H1 (cell line): ENCODE results near the gene LIMS1. TPM values are rescaled to one million over a fixed set of nuclear protein-coding genes. Genes with fewer than 3 reads are reported as not detected.
"Not testable (repeated sequence)": the region's sequence is repeated elsewhere in the genome, so short reads cannot be mapped to it uniquely, and the experiment has no call there.

Experiments
- CTCF ChIA-PET: fragments of 300-600 bp; sonication (Branson Sonifier 250); formaldehyde crosslinking; loops from one replicate; lab custom pipeline; 2021; ENCODE audit not compliant: partially characterized antibody; lab: Charles Lee
- POLR2A ChIA-PET: fragments of 300-600 bp; sonication (Branson Sonifier 250); formaldehyde crosslinking; loops from one replicate; lab custom pipeline; 2021; ENCODE audit warnings: inconsistent platforms; ENCODE audit not compliant: partially characterized antibody; lab: Charles Lee
- DNase-seq, 2 experiments: peaks; one replicate each; pipeline versions ENCODE4 v3.0.0 to v3.0.0-alpha.2; 2010 to 2022; ENCODE audit warnings: low spot score in 2 of 2, low read depth in 1 of 2, mixed read lengths in 1 of 2
- FAIRE-seq: peaks from 2 replicates; lab custom pipeline; 2011; peaks lifted over from hg19 to GRCh38; lab: Jason Lieb, UNC
- H2AFZ ChIP-seq: 2 replicates; pipeline ENCODE4 v1.8.1; 2012; ENCODE audit warnings: low read length, inconsistent platforms
- H2AK5ac ChIP-seq: 2 replicates; pipeline ENCODE4 v1.6.1; 2013; ENCODE audit warnings: low read depth, low read length
- H2BK120ac ChIP-seq: replicated peaks from 2 replicates; pipeline ENCODE3; 2013; ENCODE audit warnings: low read depth, low read length, inconsistent platforms
- H2BK12ac ChIP-seq: 2 replicates; pipeline ENCODE4 v1.6.1; 2013; ENCODE audit warnings: low read depth, low read length
- H2BK15ac ChIP-seq: 2 replicates; pipeline ENCODE4 v1.6.1; 2013; ENCODE audit warnings: low read length
- H2BK20ac ChIP-seq: 2 replicates; pipeline ENCODE4 v1.6.1; 2013; ENCODE audit warnings: low read length
- H2BK5ac ChIP-seq: 2 replicates; pipeline ENCODE4 v1.6.1; 2013; ENCODE audit warnings: low read depth, low read length
- H3K14ac ChIP-seq: 2 replicates; pipeline ENCODE4 v1.6.1; 2013; ENCODE audit warnings: inconsistent platforms; ENCODE audit not compliant: insufficient read length
- H3K18ac ChIP-seq: 2 replicates; pipeline ENCODE4 v1.6.1; 2013; ENCODE audit warnings: low read length; ENCODE audit errors: extremely low read depth
- H3K23ac ChIP-seq: 2 replicates; pipeline ENCODE4 v1.6.1; 2013; ENCODE audit warnings: inconsistent platforms; ENCODE audit not compliant: insufficient read length
- H3K23me2 ChIP-seq: 2 replicates; pipeline ENCODE4 v1.6.1; 2013; ENCODE audit warnings: low read depth, low read length
- H3K27ac ChIP-seq: 2 replicates; pipeline ENCODE4 v1.6.1; 2011; ENCODE audit warnings: low read depth, low read length, inconsistent platforms
- H3K27me3 ChIP-seq, 4 experiments: replicated peaks in 1 of 4; 1 replicate in 1 of 4; 2 replicates in 3 of 4; pipeline versions ENCODE4 v1.6.1 to v1.8.1; 2011 to 2013; ENCODE audit warnings: low read length in 3 of 4, mild to moderate bottlenecking in 3 of 4, inconsistent platforms in 2 of 4, mixed read lengths in 2 of 4, moderate library complexity in 1 of 4; ENCODE audit not compliant: control insufficient read depth in 3 of 4, insufficient read depth in 3 of 4; ENCODE audit errors: extremely low read depth in 1 of 4
- H3K36me3 ChIP-seq, 4 experiments: 2 replicates each; pipeline versions ENCODE4 v1.6.1 to v1.8.1; 2011 to 2013; ENCODE audit warnings: mild to moderate bottlenecking in 4 of 4, low read length in 3 of 4, moderate library complexity in 2 of 4, control low read depth in 1 of 4, inconsistent platforms in 1 of 4; ENCODE audit not compliant: insufficient read depth in 4 of 4, control insufficient read depth in 2 of 4
- H3K4ac ChIP-seq: replicated peaks from 2 replicates; pipeline ENCODE3; 2013; ENCODE audit warnings: low read length, low read depth, mixed read lengths, inconsistent platforms; ENCODE audit not compliant: insufficient read length
- H3K4me1 ChIP-seq, 4 experiments: replicated peaks in 1 of 4; 1 replicate in 1 of 4; 2 replicates in 3 of 4; pipeline versions ENCODE4 v1.6.1 to v1.8.1; 2011 to 2013; ENCODE audit warnings: low read length in 3 of 4, inconsistent platforms in 2 of 4, mixed read lengths in 1 of 4; ENCODE audit not compliant: insufficient read depth in 4 of 4, control insufficient read depth in 3 of 4
- H3K4me2 ChIP-seq, 2 experiments: 2 replicates each; pipeline versions ENCODE4 v1.6.1 to v1.8.1; 2011 to 2013; ENCODE audit warnings: low read depth in 2 of 2, low read length in 2 of 2, control low read depth in 1 of 2, inconsistent platforms in 1 of 2, mild to moderate bottlenecking in 1 of 2; ENCODE audit not compliant: insufficient read depth in 1 of 2
- H3K4me3 ChIP-seq, 4 experiments: fragments of 200-600, 300-600 bp in 1 of 4; sonication (generic), shearing (Covaris generic), sonication (Bioruptor Twin) in 1 of 4; 2 replicates each; pipeline versions ENCODE4 v1.5.1 to v1.8.1; 2011 to 2016; ENCODE audit warnings: low read length in 4 of 4, low read depth in 3 of 4, control low read depth in 2 of 4, inconsistent platforms in 2 of 4, mild to moderate bottlenecking in 2 of 4, mixed read lengths in 1 of 4, moderate library complexity in 1 of 4; ENCODE audit not compliant: insufficient read depth in 2 of 4; ENCODE audit errors: extremely low read depth in 1 of 4
- H3K56ac ChIP-seq: replicated peaks from 2 replicates; pipeline ENCODE3; 2013; ENCODE audit warnings: low read depth, mild to moderate bottlenecking, mixed read lengths, low read length, inconsistent platforms; ENCODE audit not compliant: insufficient read length
- H3K79me1 ChIP-seq: 2 replicates; pipeline ENCODE4 v1.6.1; 2013; ENCODE audit warnings: low read depth, low read length, control low read depth
- H3K79me2 ChIP-seq, 2 experiments: 2 replicates each; pipeline versions ENCODE4 v1.6.1 to v1.8.1; 2012 to 2013; ENCODE audit warnings: low read length in 2 of 2, mild to moderate bottlenecking in 2 of 2, inconsistent platforms in 1 of 2; ENCODE audit not compliant: insufficient read depth in 2 of 2, control insufficient read depth in 1 of 2
- H3K9ac ChIP-seq, 4 experiments: replicated peaks in 1 of 4; 1 replicate in 1 of 4; 2 replicates in 3 of 4; pipeline versions ENCODE4 v1.6.1 to v1.8.1; 2011 to 2013; ENCODE audit warnings: low read depth in 3 of 4, low read length in 3 of 4, control low read depth in 2 of 4, mild to moderate bottlenecking in 2 of 4, moderate library complexity in 2 of 4, inconsistent platforms in 1 of 4; ENCODE audit errors: extremely low read depth in 1 of 4
- H3K9me3 ChIP-seq, 2 experiments: 2 replicates each; pipeline versions ENCODE4 v1.6.1 to v1.8.1; 2012 to 2013; ENCODE audit warnings: mild to moderate bottlenecking in 2 of 2, moderate library complexity in 2 of 2, control low read depth in 1 of 2, inconsistent platforms in 1 of 2, low read depth in 1 of 2, low read length in 1 of 2, mixed read lengths in 1 of 2; ENCODE audit not compliant: insufficient read depth in 2 of 2
- H4K20me1 ChIP-seq, 2 experiments: replicated peaks in 1 of 2; 2 replicates each; pipeline versions ENCODE3 to v1.8.1; 2011 to 2013; ENCODE audit warnings: inconsistent platforms in 2 of 2, low read length in 2 of 2, mild to moderate bottlenecking in 1 of 2; ENCODE audit not compliant: insufficient read depth in 2 of 2, control insufficient read depth in 1 of 2
- H4K5ac ChIP-seq: 2 replicates; pipeline ENCODE4 v1.6.1; 2013; ENCODE audit warnings: low read length, low read depth, mixed read lengths, inconsistent platforms; ENCODE audit not compliant: insufficient read length
- H4K8ac ChIP-seq: 2 replicates; pipeline ENCODE4 v1.8.0; 2013; ENCODE audit warnings: mild to moderate bottlenecking, moderate library complexity, low read length, inconsistent platforms; ENCODE audit not compliant: insufficient read depth; ENCODE audit errors: extremely low read depth
- H4K91ac ChIP-seq: replicated peaks from 2 replicates; pipeline ENCODE3; 2013; ENCODE audit warnings: low read length, mixed read lengths, inconsistent platforms; ENCODE audit not compliant: insufficient read length
- WGBS, 2 experiments: shearing (Covaris generic) in 1 of 2; methylation state at CpG; one replicate each; pipeline versions ENCODE4 v1.1.6 to v1.1.7; 2013 to 2015; ENCODE audit warnings: low lambda C conversion rate in 2 of 2, mixed read lengths in 2 of 2, inconsistent platforms in 1 of 2, low coverage in 1 of 2, missing lambda C conversion rate in 1 of 2; ENCODE audit not compliant: insufficient replicate concordance in 2 of 2, insufficient coverage in 1 of 2, insufficient read length in 1 of 2; ENCODE audit errors: extremely low coverage in 1 of 2, missing lambda C conversion rate in 1 of 2; 5-methylcytosine and 5-hydroxymethylcytosine counted together
- polyA plus RNA-seq, 7 experiments: library from polyadenylated mRNA; depleted of rRNA in 3 of 7; stranded (reverse) in 5 of 7; unstranded in 2 of 7; fragments of >200 nt in 5 of 7; fragments of 200-250 nt in 2 of 7; gene quantifications; 1 replicate in 5 of 7; 2 replicates in 1 of 7; 4 replicates in 1 of 7; pipeline versions ENCODE4 v1.2.1 to v1.2.3, GENCODE V29; 2011 to 2013; ENCODE audit warnings: missing spikeins in 2 of 7, mixed read lengths in 2 of 7
- total RNA-seq: library from RNA; stranded (reverse); fragmentation: NEBNext Ultra II Directional; extraction: Animal tissue kit (Norgen Biotek cat#: 25700); gene quantifications from 2 replicates; pipeline ENCODE4 v1.2.1, GENCODE V29; 2021

The LIMS1 gene
- total and polyA plus RNA-seq, 2 of the 8 experiments (the other 6 are each of a cell fraction or from before 2014, with no cell fraction given): 24.1 to 36.7 TPM

DNA sequence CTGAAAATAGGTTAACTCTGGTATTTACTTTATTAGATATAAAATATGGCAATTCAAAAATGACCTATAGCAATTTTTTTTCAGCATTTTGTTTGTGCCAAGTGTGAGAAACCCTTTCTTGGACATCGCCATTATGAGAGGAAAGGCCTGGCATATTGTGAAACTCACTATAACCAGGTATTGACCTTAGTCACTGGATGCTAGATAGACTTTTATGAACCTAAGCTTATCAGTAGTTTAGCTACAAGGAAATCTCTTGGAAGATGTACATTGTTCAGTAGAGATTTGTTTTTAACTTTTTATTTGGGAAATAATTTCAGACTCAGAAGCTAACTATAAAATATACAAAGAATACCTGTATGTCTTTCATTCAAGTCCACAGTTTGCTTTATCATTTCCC is 142.3 kb downstream of the LIMS1 start:
- H4K20me1 ChIP-seq, H2BK20ac ChIP-seq, H3K4me1 ChIP-seq, H2BK120ac ChIP-seq, H3K27ac ChIP-seq, H3K79me1 ChIP-seq, FAIRE-seq, CTCF ChIA-PET, H4K5ac ChIP-seq, H2BK12ac ChIP-seq, H3K9ac ChIP-seq, H3K27me3 ChIP-seq, H3K18ac ChIP-seq, H3K4ac ChIP-seq, DNase-seq, H3K23ac ChIP-seq, H3K36me3 ChIP-seq, H2AFZ ChIP-seq, H4K8ac ChIP-seq, POLR2A ChIA-PET, H3K4me3 ChIP-seq, H2BK15ac ChIP-seq, H4K91ac ChIP-seq, H3K23me2 ChIP-seq, H3K79me2 ChIP-seq, H3K9me3 ChIP-seq, H3K4me2 ChIP-seq, H2AK5ac ChIP-seq, H2BK5ac ChIP-seq, H3K56ac ChIP-seq, H3K14ac ChIP-seq: not testable (repeated sequence)
- WGBS, 2 experiments: no CpG with 5 or more reads among the region's 1 CpG

DNA sequence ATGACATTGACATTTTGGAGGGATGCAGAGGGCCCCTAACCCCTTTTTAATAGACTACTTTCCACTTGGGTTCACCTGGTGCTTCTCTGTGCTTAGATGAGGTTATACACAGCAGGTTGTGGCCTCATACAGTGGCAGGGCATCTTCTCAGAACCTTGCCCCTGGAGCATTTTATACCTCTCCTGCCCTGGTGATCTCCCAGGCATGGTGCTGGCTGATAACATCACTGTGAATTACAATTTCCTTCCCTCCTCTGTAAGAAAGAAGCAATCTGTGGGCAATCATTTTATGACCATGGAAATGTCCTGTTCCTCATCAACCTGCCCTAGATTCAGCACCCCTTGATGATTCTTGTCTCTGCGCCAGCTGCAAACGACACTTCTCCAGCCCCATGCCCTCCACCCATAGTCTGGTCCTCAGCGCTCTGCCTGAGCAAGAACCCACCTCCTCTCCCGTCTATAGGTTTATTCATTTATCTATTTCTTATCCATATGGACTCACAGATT is 143.0 kb downstream of the LIMS1 start:
- H4K91ac ChIP-seq, H2AK5ac ChIP-seq, H2AFZ ChIP-seq, H2BK15ac ChIP-seq, H4K20me1 ChIP-seq, H3K9ac ChIP-seq, H2BK20ac ChIP-seq, CTCF ChIA-PET, H3K4me3 ChIP-seq, H3K18ac ChIP-seq, H4K5ac ChIP-seq, H3K36me3 ChIP-seq, DNase-seq, H3K9me3 ChIP-seq, H3K27me3 ChIP-seq, H2BK12ac ChIP-seq, POLR2A ChIA-PET, H3K56ac ChIP-seq, H3K23me2 ChIP-seq, H2BK5ac ChIP-seq, H3K79me1 ChIP-seq, H3K23ac ChIP-seq, H3K4ac ChIP-seq, H4K8ac ChIP-seq, H3K27ac ChIP-seq, H2BK120ac ChIP-seq, FAIRE-seq, H3K4me2 ChIP-seq, H3K4me1 ChIP-seq, H3K14ac ChIP-seq, H3K79me2 ChIP-seq: not testable (repeated sequence)
- 84% methylated on average over 4 of the region's 4 CpGs; no CpG with 5 or more reads in 1 of the 2 experiments for WGBS, 2 experiments
